Fibroblast of lung (primary cell): ENCODE results near the gene KRT27.

Experiments used
- CTCF ChIP-seq, 2 donors: IDR thresholded peaks in 1 of 2; conservative IDR thresholded peaks in 1 of 2; 1 replicate in 1 of 2; 2 replicates in 1 of 2; pipeline ENCODE4 v1.5.1; 2011 to 2012; ENCODE audit warnings: low read length in 2 of 2, control low read depth in 1 of 2, inconsistent platforms in 1 of 2, low read depth in 1 of 2, mild to moderate bottlenecking in 1 of 2
- EZH2 ChIP-seq: IDR thresholded peaks from 2 replicates; pipeline ENCODE4 v1.5.1; 2012; ENCODE audit warnings: low read length, control low read depth, mild to moderate bottlenecking; ENCODE audit errors: missing control alignments

- no peak for TF ChIP-seq CTCF (conservative IDR thresholded peaks at IDR 0.05 in 1 of 2, IDR thresholded peaks at IDR 0.05 in 1 of 2; ENCODE audit: low read depth in 1 of 2, low read length in 2 of 2)
- no peak for TF ChIP-seq EZH2
These were observed 4.4 kb downstream of the KRT27 start for GRCh38 chr17:40777971-40778370.
